ENCODE results near the gene G3BP2.
"Not testable (repeated sequence)": the region's sequence is repeated elsewhere in the genome, so short reads cannot be mapped to it uniquely, and the experiment has no call there.

The G3BP2 gene

GRCh38 chr4:75683482-75684155 lies 10.4 kb upstream of the G3BP2 start:
- no peak for DNase-seq

GRCh38 chr4:75679876-75680575 lies 6.8 kb upstream of the G3BP2 start:
- DNase-seq: no peak

GRCh38 chr4:75678965-75679364 lies 5.8 kb upstream of the G3BP2 start:
- no peak for DNase-seq

GRCh38 chr4:75678473-75678872 lies 5.3 kb upstream of the G3BP2 start:
- no peak for DNase-seq

- DNase-seq: no peak
These were observed 1.9 kb upstream of the G3BP2 start for GRCh38 chr4:75675004-75675531.

GRCh38 chr4:75673959-75674328 lies 733 bp upstream of the G3BP2 start:
- DNase-seq: no peak

- DNase-seq: peak; percentile 88
These were observed 667 bp downstream of the G3BP2 start for GRCh38 chr4:75672461-75673026.

GRCh38 chr4:75671802-75672421 lies 1.3 kb downstream of the G3BP2 start:
- no peak for DNase-seq

- DNase-seq: no peak
These were observed 4.6 kb downstream of the G3BP2 start for GRCh38 chr4:75668596-75668995.

GRCh38 chr4:75667636-75668035 lies 5.6 kb downstream of the G3BP2 start:
- not testable (repeated sequence) for DNase-seq

GRCh38 chr4:75666299-75666698 lies 6.9 kb downstream of the G3BP2 start:
- no peak for DNase-seq

- not testable (repeated sequence) for DNase-seq
These were observed 8.6 kb downstream of the G3BP2 start for GRCh38 chr4:75664604-75665003.

- no peak for DNase-seq
These were observed 10.6 kb downstream of the G3BP2 start for GRCh38 chr4:75662626-75663025.

- no peak for DNase-seq
These were observed 12.7 kb downstream of the G3BP2 start for GRCh38 chr4:75660491-75660890.

- no peak for DNase-seq
These were observed 13.6 kb downstream of the G3BP2 start for GRCh38 chr4:75659512-75660031.

GRCh38 chr4:75658876-75659275 lies 14.3 kb downstream of the G3BP2 start:
- no peak for DNase-seq

- DNase-seq: no peak
These were observed 17.6 kb downstream of the G3BP2 start for GRCh38 chr4:75655562-75655961.

GRCh38 chr4:75654905-75655304 lies 18.3 kb downstream of the G3BP2 start:
- no peak for DNase-seq

GRCh38 chr4:75653845-75654503 lies 19.2 kb downstream of the G3BP2 start:
- DNase-seq: no peak

- no peak for DNase-seq
These were observed 29.1 kb downstream of the G3BP2 start for GRCh38 chr4:75644095-75644494.

GRCh38 chr4:75643651-75644050 lies 29.6 kb downstream of the G3BP2 start:
- DNase-seq: no peak

GRCh38 chr4:75639124-75639695 lies 34.0 kb downstream of the G3BP2 start:
- DNase-seq: no peak

GRCh38 chr4:75637827-75638226 lies 35.4 kb downstream of the G3BP2 start:
- no peak for DNase-seq

Measured in stimulated activated CD4-positive, alpha-beta T cell treated with anti-CD3 and anti-CD28 coated beads, Interleukin-15, amount 100 ng/mL, for 24 hours (primary cell).